Measurements from ENCODE around the gene TIMM22.

TIMM22 gene

GRCh38 chr17:1022278-1023024, 25.5 kb downstream of the TIMM22 start:
- no peak for DNase-seq (ENCODE audit: low read depth)

- DNase-seq (ENCODE audit: low read depth), result no peak
These were observed 27.1 kb downstream of the TIMM22 start for GRCh38 chr17:1024076-1024475.

- DNase-seq (ENCODE audit: low read depth), result no peak
These were observed 29.0 kb downstream of the TIMM22 start for GRCh38 chr17:1025733-1026598.

GRCh38 chr17:1026599-1026975, 29.7 kb downstream of the TIMM22 start:
- no peak for DNase-seq (ENCODE audit: low read depth)

- no peak for DNase-seq (ENCODE audit: low read depth)
These were observed 30.1 kb downstream of the TIMM22 start for GRCh38 chr17:1027044-1027443.

GRCh38 chr17:1029196-1029921, 32.4 kb downstream of the TIMM22 start:
- peak; percentile 26 for DNase-seq (ENCODE audit: low read depth)

- no peak for DNase-seq (ENCODE audit: low read depth)
These were observed 33.2 kb downstream of the TIMM22 start for GRCh38 chr17:1029922-1030644.

- no peak for DNase-seq (ENCODE audit: low read depth)
These were observed 34.0 kb downstream of the TIMM22 start for GRCh38 chr17:1030684-1031532.

- no peak for DNase-seq (ENCODE audit: low read depth)
These were observed 34.8 kb downstream of the TIMM22 start for GRCh38 chr17:1031711-1032110.

GRCh38 chr17:1032391-1032790, 35.5 kb downstream of the TIMM22 start:
- no peak for DNase-seq (ENCODE audit: low read depth)

- DNase-seq (ENCODE audit: low read depth), result no peak
These were observed 36.6 kb downstream of the TIMM22 start for GRCh38 chr17:1033503-1033902.

- no peak for DNase-seq (ENCODE audit: low read depth)
These were observed 37.8 kb downstream of the TIMM22 start for GRCh38 chr17:1034652-1035210.

- DNase-seq (ENCODE audit: low read depth), result no peak
These were observed 38.7 kb downstream of the TIMM22 start for GRCh38 chr17:1035546-1036170.

GRCh38 chr17:1036171-1036844, 39.4 kb downstream of the TIMM22 start:
- no peak for DNase-seq (ENCODE audit: low read depth)

GRCh38 chr17:1036845-1037237, 39.9 kb downstream of the TIMM22 start:
- no peak for DNase-seq (ENCODE audit: low read depth)

GRCh38 chr17:1037238-1037879, 40.4 kb downstream of the TIMM22 start:
- no peak for DNase-seq (ENCODE audit: low read depth)

GRCh38 chr17:1038459-1039122, 41.7 kb downstream of the TIMM22 start:
- no peak for DNase-seq (ENCODE audit: low read depth)

GRCh38 chr17:1039123-1039507, 42.2 kb downstream of the TIMM22 start:
- no peak for DNase-seq (ENCODE audit: low read depth)

Data from non-pigmented ciliary epithelial cell (primary cell).